C4-2B (cell line): ENCODE results near the gene VSIG8.

ENCODE experiments used
- ZFX ChIP-seq: fragments of 450-650 bp; IDR thresholded peaks from 2 replicates; pipeline ENCODE4 v1.6.1; 2017
- TF ChIP-seq, protein P1 (sequence below): fragments of 450-650 bp; conservative IDR thresholded peaks from 2 replicates; pipeline ENCODE4 v1.5.1; 2017; ENCODE audit warnings: mild to moderate bottlenecking

DNA sequence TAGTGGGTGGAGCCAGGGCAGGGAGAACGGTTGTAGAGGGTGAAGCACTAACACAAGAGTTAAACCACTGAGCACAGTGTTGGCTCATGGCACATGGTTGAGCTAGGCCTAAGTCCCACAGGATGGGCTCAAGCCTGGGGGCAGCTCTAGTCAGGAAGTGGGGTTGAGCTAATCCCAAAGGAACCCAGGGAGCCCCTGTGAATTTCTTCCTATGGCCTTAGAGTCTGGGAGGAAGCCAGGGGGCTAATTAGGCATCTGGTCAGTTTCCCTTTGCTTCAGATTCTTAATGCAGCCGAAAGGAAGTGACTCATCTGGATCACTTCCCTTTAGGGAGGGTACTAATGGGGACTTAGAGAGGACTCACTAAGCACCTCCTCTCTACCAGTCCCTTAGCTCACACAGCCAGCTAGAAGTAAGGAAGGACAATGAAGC is 27.4 kb upstream of the VSIG8 start:
- TF ChIP-seq, protein P1, sequence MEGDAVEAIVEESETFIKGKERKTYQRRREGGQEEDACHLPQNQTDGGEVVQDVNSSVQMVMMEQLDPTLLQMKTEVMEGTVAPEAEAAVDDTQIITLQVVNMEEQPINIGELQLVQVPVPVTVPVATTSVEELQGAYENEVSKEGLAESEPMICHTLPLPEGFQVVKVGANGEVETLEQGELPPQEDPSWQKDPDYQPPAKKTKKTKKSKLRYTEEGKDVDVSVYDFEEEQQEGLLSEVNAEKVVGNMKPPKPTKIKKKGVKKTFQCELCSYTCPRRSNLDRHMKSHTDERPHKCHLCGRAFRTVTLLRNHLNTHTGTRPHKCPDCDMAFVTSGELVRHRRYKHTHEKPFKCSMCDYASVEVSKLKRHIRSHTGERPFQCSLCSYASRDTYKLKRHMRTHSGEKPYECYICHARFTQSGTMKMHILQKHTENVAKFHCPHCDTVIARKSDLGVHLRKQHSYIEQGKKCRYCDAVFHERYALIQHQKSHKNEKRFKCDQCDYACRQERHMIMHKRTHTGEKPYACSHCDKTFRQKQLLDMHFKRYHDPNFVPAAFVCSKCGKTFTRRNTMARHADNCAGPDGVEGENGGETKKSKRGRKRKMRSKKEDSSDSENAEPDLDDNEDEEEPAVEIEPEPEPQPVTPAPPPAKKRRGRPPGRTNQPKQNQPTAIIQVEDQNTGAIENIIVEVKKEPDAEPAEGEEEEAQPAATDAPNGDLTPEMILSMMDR, result no peak
- no peak for TF ChIP-seq ZFX
